ENCODE results near the gene BSG. TPM values are rescaled to one million over a fixed set of nuclear protein-coding genes. Genes with fewer than 3 reads are reported as not detected.

Gene BSG
- total and polyA plus RNA-seq, 9 of the 15 experiments (the other 6 are each of a cell fraction or from before 2014, with no cell fraction given) = 4.6 to 495 (median 187) TPM

DNA sequence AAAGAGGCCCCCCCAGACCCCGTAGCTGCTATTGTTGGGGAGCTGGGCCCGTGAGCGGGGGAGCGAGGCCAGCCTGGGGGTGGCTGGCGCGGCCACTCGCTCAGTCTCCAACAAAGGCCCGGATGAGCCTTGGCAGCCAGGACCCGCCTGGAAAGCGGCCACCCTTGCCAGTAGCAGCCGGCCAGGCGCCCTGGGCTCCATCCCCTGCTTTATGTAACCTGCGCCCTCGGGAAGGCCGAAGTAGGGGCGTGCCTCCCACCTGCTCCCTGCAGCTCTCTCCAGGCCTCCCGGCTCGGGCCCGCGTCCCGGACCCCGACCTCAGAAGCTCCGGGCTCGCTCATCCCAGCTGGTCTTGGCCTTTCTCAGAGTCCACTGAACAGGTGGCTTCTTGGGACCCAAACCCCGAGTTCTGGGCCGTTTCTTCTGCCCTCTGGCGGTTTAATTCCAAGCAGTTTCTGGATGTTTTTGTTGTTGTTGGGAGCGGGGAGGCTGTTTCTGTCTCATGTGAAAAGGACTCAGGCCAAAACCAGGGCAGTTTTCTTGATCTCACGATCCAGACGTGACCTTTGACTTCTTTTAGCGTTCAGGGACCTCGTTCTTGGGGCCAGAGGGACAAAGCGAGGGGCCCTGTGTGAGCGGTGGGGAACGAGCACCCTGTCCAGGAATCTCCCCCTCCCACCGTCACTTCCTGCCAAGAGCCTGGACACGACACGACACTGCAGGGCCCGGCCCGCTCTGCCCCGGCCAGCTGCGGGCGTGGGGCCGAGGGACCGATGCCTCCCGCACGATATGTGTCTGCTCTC, 39.6 kb upstream of the BSG start (continued):
- TF ChIP-seq, protein P1, sequence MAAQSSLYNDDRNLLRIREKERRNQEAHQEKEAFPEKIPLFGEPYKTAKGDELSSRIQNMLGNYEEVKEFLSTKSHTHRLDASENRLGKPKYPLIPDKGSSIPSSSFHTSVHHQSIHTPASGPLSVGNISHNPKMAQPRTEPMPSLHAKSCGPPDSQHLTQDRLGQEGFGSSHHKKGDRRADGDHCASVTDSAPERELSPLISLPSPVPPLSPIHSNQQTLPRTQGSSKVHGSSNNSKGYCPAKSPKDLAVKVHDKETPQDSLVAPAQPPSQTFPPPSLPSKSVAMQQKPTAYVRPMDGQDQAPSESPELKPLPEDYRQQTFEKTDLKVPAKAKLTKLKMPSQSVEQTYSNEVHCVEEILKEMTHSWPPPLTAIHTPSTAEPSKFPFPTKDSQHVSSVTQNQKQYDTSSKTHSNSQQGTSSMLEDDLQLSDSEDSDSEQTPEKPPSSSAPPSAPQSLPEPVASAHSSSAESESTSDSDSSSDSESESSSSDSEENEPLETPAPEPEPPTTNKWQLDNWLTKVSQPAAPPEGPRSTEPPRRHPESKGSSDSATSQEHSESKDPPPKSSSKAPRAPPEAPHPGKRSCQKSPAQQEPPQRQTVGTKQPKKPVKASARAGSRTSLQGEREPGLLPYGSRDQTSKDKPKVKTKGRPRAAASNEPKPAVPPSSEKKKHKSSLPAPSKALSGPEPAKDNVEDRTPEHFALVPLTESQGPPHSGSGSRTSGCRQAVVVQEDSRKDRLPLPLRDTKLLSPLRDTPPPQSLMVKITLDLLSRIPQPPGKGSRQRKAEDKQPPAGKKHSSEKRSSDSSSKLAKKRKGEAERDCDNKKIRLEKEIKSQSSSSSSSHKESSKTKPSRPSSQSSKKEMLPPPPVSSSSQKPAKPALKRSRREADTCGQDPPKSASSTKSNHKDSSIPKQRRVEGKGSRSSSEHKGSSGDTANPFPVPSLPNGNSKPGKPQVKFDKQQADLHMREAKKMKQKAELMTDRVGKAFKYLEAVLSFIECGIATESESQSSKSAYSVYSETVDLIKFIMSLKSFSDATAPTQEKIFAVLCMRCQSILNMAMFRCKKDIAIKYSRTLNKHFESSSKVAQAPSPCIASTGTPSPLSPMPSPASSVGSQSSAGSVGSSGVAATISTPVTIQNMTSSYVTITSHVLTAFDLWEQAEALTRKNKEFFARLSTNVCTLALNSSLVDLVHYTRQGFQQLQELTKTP (IDR thresholded peaks at IDR 0.05; ENCODE audit: low read depth in 1 of 2, partially characterized antibody in 2 of 2) = peak in 1 of 2 experiments; percentile 46
- peak; percentile 28; the same call in 1 of the 2 replicates for TF ChIP-seq SMARCA4 (IDR thresholded peaks at IDR 0.05)
- peak; percentile 41; the same call in 1 of the 2 replicates for TF ChIP-seq SMC3 (conservative IDR thresholded peaks at IDR 0.05; ENCODE audit: insufficient read depth, low read depth, low read length)
- TF ChIP-seq TAL1 (IDR thresholded peaks at IDR 0.05) = peak; percentile 34; the same call in 1 of the 2 replicates
- peak; percentile 64 for TF ChIP-seq L3MBTL2 (IDR thresholded peaks at IDR 0.05)
- peak; percentile 62 for TF ChIP-seq EP400 (IDR thresholded peaks at IDR 0.05)
- TF ChIP-seq NR2C1 (IDR thresholded peaks at IDR 0.05) = peak; percentile 82
- peak; percentile 75 for TF ChIP-seq NR2C1 (tag; IDR thresholded peaks at IDR 0.05)
- no peak for TF ChIP-seq ZNF695 (CRISPR knock-in tag; IDR thresholded peaks at IDR 0.05)
- peak; percentile 35 to 53; a peak in 1 of 4 replicates for TF ChIP-seq MAZ (CRISPR knock-in tag; conservative IDR thresholded peaks at IDR 0.05 in 1 of 2, IDR thresholded peaks at IDR 0.05 in 1 of 2)
- TF ChIP-seq ZC3H4 (CRISPR knock-in tag; IDR thresholded peaks at IDR 0.05; ENCODE audit: borderline replicate concordance) = 0 out of 2 replicates have a peak, but pooled peaks have one; percentile 56
- 0 out of 2 replicates have a peak, but pooled peaks have one; percentile 40 for TF ChIP-seq HNRNPL (IDR thresholded peaks at IDR 0.05; ENCODE audit: low read depth, low read length)
- peak; percentile 59; the same call in 1 of the 2 replicates for TF ChIP-seq TOE1 (IDR thresholded peaks at IDR 0.05; ENCODE audit: borderline replicate concordance)
- no peak for TF ChIP-seq TOE1 (CRISPR knock-in tag; IDR thresholded peaks at IDR 0.05; ENCODE audit: borderline replicate concordance, low read depth)
- TF ChIP-seq HDAC1 (IDR thresholded peaks at IDR 0.05) = peak in 1 of 2 experiments; percentile 52; a peak in 1 of 4 replicates
- TF ChIP-seq CBFA2T3 (IDR thresholded peaks at IDR 0.05) = peak; percentile 79
